ENCODE results near the gene CRELD1. TPM values are rescaled to one million over a fixed set of nuclear protein-coding genes. Genes with fewer than 3 reads are reported as not detected.
"Not testable (repeated sequence)": the region's sequence is repeated elsewhere in the genome, so short reads cannot be mapped to it uniquely, and the experiment has no call there.

The CRELD1 gene
- total RNA-seq, 5 donors from 2014 or later (not counting 1 experiment from before 2014, with no cell fraction given) = 23.0 to 55.2 (median 48.0) TPM

- Histone ChIP-seq H3K27me3 (replicated peaks in 1 of 2; ENCODE audit: control insufficient read depth in 2 of 2, extremely low read depth in 1 of 2, insufficient read depth in 2 of 2, low read length in 1 of 2) (no peaks in the 10 kb centered on the region), H3K4me3 (ENCODE audit: control insufficient read depth in 1 of 2, extremely low read depth in 1 of 2, low read length in 1 of 2) (peak overlapping the region; percentile 75 to 77), H3K9me3 (no peaks in the 10 kb centered on the region), H3K27ac (ENCODE audit: low read length) (no peak overlapping the region), H3K4me1 (ENCODE audit: control insufficient read depth in 1 of 2, extremely low read depth in 1 of 2, insufficient read depth in 2 of 2, low read length in 2 of 2) (peaks cover 15 to 40% of the 10 kb centered on the region in 2 experiments), H3K36me3 (ENCODE audit: control insufficient read depth in 2 of 2, extremely low read depth in 1 of 2, insufficient read depth in 1 of 2, low read length in 1 of 2) (peaks cover 0 to 18% of the 10 kb centered on the region in 2 donors)
- ATAC-seq (replicated peaks in 1 of 4) (no peak), DNase-seq (no peak)
- peaks cover 36 to 47% (median 36%) of the 10 kb centered on the region in 3 donors for H3K4me1 Mint-ChIP-seq
- peak overlapping the region; percentile 89 to 98 (median 94) for H3K4me3 Mint-ChIP-seq
- no peaks in the 10 kb centered on the region for H3K9me3 Mint-ChIP-seq
- CTCF ChIA-PET = interaction anchor here (0.6 to 1.8 kb wide), 7 partner anchors 11 to 806 kb away, joined by 3 to 11 read pairs (median 4); no protein-coding TSS in a partner anchor
- H3K27ac Mint-ChIP-seq = peak overlapping the region; percentile 58 to 98
- no peaks in the 10 kb centered on the region for H3K27me3 Mint-ChIP-seq
- POLR2A ChIA-PET = interaction anchor here (0.6 to 1.2 kb wide), 4 partner anchors 11 to 502 kb away, joined by 3 to 4 read pairs (median 4); partner anchors contain the start of genes EMC3 (in 1 of the 2) and JAGN1 (in 1 of the 2)
- WGBS (ENCODE audit: insufficient coverage) = 25% methylated on average over 3 of the region's 4 CpGs
- peaks cover 19% of the 10 kb centered on the region for H3K36me3 Mint-ChIP-seq
Measured at GRCh38 chr3:9934993-9935392, 1.4 kb downstream of the CRELD1 start.

DNA sequence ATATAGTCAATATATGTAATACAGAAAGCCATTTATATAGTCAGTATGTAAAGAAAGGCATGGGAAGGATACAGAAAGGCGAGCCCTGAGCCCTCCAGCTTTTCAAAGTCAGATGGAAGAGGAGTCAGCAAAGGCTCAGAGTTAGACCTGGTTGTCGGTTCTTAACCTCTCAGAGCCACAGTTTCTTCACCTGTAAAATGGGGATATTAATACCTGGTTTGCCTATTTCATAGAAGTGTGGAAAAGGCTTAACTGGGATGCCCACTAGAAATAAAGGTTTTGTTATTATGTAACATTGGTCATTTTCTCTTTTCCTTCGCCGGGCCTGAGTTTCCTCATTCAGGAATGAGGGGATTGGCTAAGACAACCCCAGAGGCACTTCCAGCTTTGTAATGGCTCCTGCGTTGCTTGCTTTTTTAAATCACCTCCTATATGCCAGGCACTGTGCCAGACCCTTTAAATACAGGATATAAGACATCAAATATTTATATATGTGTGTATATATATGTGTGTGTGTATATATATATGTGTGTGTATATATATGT, 2.4 kb downstream of the CRELD1 start:
- no peak for ATAC-seq (replicated peaks in 1 of 4)
- Histone ChIP-seq H3K4me1 (ENCODE audit: control insufficient read depth in 1 of 2, extremely low read depth in 1 of 2, insufficient read depth in 2 of 2, low read length in 2 of 2) (peaks cover 15 to 40% of the 10 kb centered on the region in 2 experiments), H3K27me3 (replicated peaks in 1 of 2; ENCODE audit: control insufficient read depth in 2 of 2, extremely low read depth in 1 of 2, insufficient read depth in 2 of 2, low read length in 1 of 2) (no peaks in the 10 kb centered on the region), H3K9me3 (no peaks in the 10 kb centered on the region), H3K4me3 (ENCODE audit: control insufficient read depth in 1 of 2, extremely low read depth in 1 of 2, low read length in 1 of 2) (no peak overlapping the region), H3K36me3 (ENCODE audit: control insufficient read depth in 2 of 2, extremely low read depth in 1 of 2, insufficient read depth in 1 of 2, low read length in 1 of 2) (peaks cover 1 to 22% of the 10 kb centered on the region in 2 donors), H3K27ac (ENCODE audit: low read length) (no peak overlapping the region)
- Mint-ChIP-seq H3K9me3 (no peaks in the 10 kb centered on the region), H3K27me3 (no peaks in the 10 kb centered on the region), H3K4me3 (peak overlapping the region in 1 of 3 donors; percentile 89), H3K4me1 (peaks cover 33 to 41% (median 36%) of the 10 kb centered on the region in 3 donors), H3K36me3 (peaks cover 22% of the 10 kb centered on the region), H3K27ac (peak overlapping the region in 1 of 2 donors; percentile 98)
- no peak for DNase-seq
- POLR2A ChIA-PET = no interaction called here
- 100% methylated on average over 1 of the region's 5 CpGs for WGBS (ENCODE audit: insufficient coverage)
- CTCF ChIA-PET = interaction anchor here (1.2 to 1.8 kb wide), 3 partner anchors 10 to 52 kb away, joined by 4 to 11 read pairs (median 7); no protein-coding TSS in a partner anchor

DNA sequence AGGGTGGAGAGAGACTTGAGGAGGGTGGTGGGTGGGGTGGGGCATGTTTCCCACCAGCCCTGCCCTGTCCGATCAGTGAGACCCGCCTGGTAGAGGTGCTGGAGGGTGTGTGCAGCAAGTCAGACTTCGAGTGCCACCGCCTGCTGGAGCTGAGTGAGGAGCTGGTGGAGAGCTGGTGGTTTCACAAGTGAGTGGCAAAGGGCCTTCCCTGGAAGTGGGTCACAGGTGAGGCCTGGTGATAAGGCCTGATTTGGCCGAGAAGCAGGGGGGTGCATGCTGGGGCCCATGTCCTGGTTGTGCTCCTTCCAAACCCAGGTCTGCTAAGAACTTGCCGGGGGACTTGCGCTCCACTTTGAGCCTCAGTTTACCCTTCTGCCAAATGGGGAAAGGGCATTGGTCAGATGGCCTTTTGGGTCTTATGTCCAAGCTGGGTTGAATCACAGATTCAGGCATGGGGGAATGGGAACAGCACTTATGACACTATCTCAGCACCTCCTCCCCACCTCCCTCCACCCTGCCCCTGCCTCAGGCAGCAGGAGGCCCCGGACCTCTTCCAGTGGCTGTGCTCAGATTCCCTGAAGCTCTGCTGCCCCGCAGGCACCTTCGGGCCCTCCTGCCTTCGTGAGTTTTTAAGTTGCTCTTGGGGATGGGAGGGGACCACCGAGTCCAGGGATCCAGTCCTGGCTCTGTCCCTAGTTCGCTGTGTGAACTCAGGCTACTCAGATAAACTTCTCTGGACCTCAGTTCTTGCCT, 4.0 kb downstream of the CRELD1 start:
- WGBS (ENCODE audit: insufficient coverage) = 98% methylated on average over 9 of the region's 13 CpGs
- H3K36me3 ChIP-seq (ENCODE audit: control insufficient read depth in 2 of 2, extremely low read depth in 1 of 2, insufficient read depth in 1 of 2, low read length in 1 of 2) = peaks cover 7 to 29% of the 10 kb centered on the region in 2 donors
- H3K27me3 ChIP-seq (replicated peaks in 1 of 2; ENCODE audit: control insufficient read depth in 2 of 2, extremely low read depth in 1 of 2, insufficient read depth in 2 of 2, low read length in 1 of 2) = no peaks in the 10 kb centered on the region
- H3K27ac ChIP-seq (ENCODE audit: low read length) = no peak overlapping the region
- no peak for DNase-seq
- H3K36me3 Mint-ChIP-seq = peaks cover 25% of the 10 kb centered on the region
- ATAC-seq (replicated peaks in 1 of 4) = no peak
- H3K4me1 ChIP-seq (ENCODE audit: control insufficient read depth in 1 of 2, extremely low read depth in 1 of 2, insufficient read depth in 2 of 2, low read length in 2 of 2) = peaks cover 13 to 30% of the 10 kb centered on the region in 2 experiments
- H3K9me3 Mint-ChIP-seq = no peaks in the 10 kb centered on the region
- H3K4me3 Mint-ChIP-seq = no peak overlapping the region
- H3K4me3 ChIP-seq (ENCODE audit: control insufficient read depth in 1 of 2, extremely low read depth in 1 of 2, low read length in 1 of 2) = no peak overlapping the region
- no peaks in the 10 kb centered on the region for H3K9me3 ChIP-seq
- POLR2A ChIA-PET = no interaction called here
- peaks cover 24 to 28% (median 25%) of the 10 kb centered on the region in 3 donors for H3K4me1 Mint-ChIP-seq
- no peak overlapping the region for H3K27ac Mint-ChIP-seq
- CTCF ChIA-PET = no interaction called here
- H3K27me3 Mint-ChIP-seq = no peaks in the 10 kb centered on the region

- ATAC-seq (replicated peaks in 1 of 4) (no peak), DNase-seq (no peak)
- ChIA-PET CTCF (no interaction called here), POLR2A (no interaction called here)
- Mint-ChIP-seq H3K36me3 (peaks cover 30% of the 10 kb centered on the region), H3K27me3 (no peaks in the 10 kb centered on the region), H3K4me3 (no peak overlapping the region), H3K27ac (no peak overlapping the region), H3K9me3 (no peaks in the 10 kb centered on the region), H3K4me1 (peaks cover 21 to 24% (median 22%) of the 10 kb centered on the region in 3 donors)
- Histone ChIP-seq H3K27ac (ENCODE audit: low read length) (no peak overlapping the region), H3K27me3 (replicated peaks in 1 of 2; ENCODE audit: control insufficient read depth in 2 of 2, extremely low read depth in 1 of 2, insufficient read depth in 2 of 2, low read length in 1 of 2) (no peaks in the 10 kb centered on the region), H3K9me3 (no peaks in the 10 kb centered on the region), H3K4me3 (ENCODE audit: control insufficient read depth in 1 of 2, extremely low read depth in 1 of 2, low read length in 1 of 2) (no peak overlapping the region), H3K4me1 (ENCODE audit: control insufficient read depth in 1 of 2, extremely low read depth in 1 of 2, insufficient read depth in 2 of 2, low read length in 2 of 2) (peaks cover 13 to 21% of the 10 kb centered on the region in 2 experiments), H3K36me3 (ENCODE audit: control insufficient read depth in 2 of 2, extremely low read depth in 1 of 2, insufficient read depth in 1 of 2, low read length in 1 of 2) (peaks cover 8 to 34% of the 10 kb centered on the region in 2 donors)
- no CpG with 5 or more reads among the region's 2 CpGs for WGBS (ENCODE audit: insufficient coverage)
Measured at GRCh38 chr3:9938966-9939365, 5.3 kb downstream of the CRELD1 start.

GRCh38 chr3:9939906-9940305, 6.3 kb downstream of the CRELD1 start:
- H3K27ac ChIP-seq (ENCODE audit: low read length); DNase-seq; H3K9me3 Mint-ChIP-seq; H3K4me3 ChIP-seq (ENCODE audit: control insufficient read depth in 1 of 2, extremely low read depth in 1 of 2, low read length in 1 of 2); H3K27ac Mint-ChIP-seq; H3K27me3 Mint-ChIP-seq; H3K9me3 ChIP-seq; ATAC-seq (replicated peaks in 1 of 4); POLR2A ChIA-PET; H3K4me3 Mint-ChIP-seq; CTCF ChIA-PET; H3K27me3 ChIP-seq (replicated peaks in 1 of 2; ENCODE audit: control insufficient read depth in 2 of 2, extremely low read depth in 1 of 2, insufficient read depth in 2 of 2, low read length in 1 of 2): not testable (repeated sequence)
- Mint-ChIP-seq H3K4me1 (peaks cover 12 to 15% (median 14%) of the 10 kb centered on the region in 3 donors), H3K36me3 (peaks cover 29% of the 10 kb centered on the region)
- H3K4me1 ChIP-seq (ENCODE audit: control insufficient read depth in 1 of 2, extremely low read depth in 1 of 2, insufficient read depth in 2 of 2, low read length in 2 of 2) = peaks cover 5 to 11% of the 10 kb centered on the region in 2 experiments
- WGBS (ENCODE audit: insufficient coverage) = no CpG with 5 or more reads among the region's 32 CpGs
- peaks cover 8 to 34% of the 10 kb centered on the region in 2 donors for H3K36me3 ChIP-seq (ENCODE audit: control insufficient read depth in 2 of 2, extremely low read depth in 1 of 2, insufficient read depth in 1 of 2, low read length in 1 of 2)

- no peak overlapping the region for H3K27ac ChIP-seq (ENCODE audit: low read length)
Measured at GRCh38 chr3:9940746-9941145, 7.1 kb downstream of the CRELD1 start.

More at GRCh38 chr3:9940746-9941145, 7.1 kb downstream of the CRELD1 start:
- ATAC-seq (replicated peaks in 1 of 4) (no peak), DNase-seq (no peak)
- POLR2A ChIA-PET = no interaction called here
- CTCF ChIA-PET = no interaction called here
- Histone ChIP-seq H3K27me3 (replicated peaks in 1 of 2; ENCODE audit: control insufficient read depth in 2 of 2, extremely low read depth in 1 of 2, insufficient read depth in 2 of 2, low read length in 1 of 2) (no peaks in the 10 kb centered on the region), H3K4me3 (ENCODE audit: control insufficient read depth in 1 of 2, extremely low read depth in 1 of 2, low read length in 1 of 2) (no peak overlapping the region), H3K4me1 (ENCODE audit: control insufficient read depth in 1 of 2, extremely low read depth in 1 of 2, insufficient read depth in 2 of 2, low read length in 2 of 2) (peaks cover 0 to 4% of the 10 kb centered on the region in 2 experiments), H3K36me3 (ENCODE audit: control insufficient read depth in 2 of 2, extremely low read depth in 1 of 2, insufficient read depth in 1 of 2, low read length in 1 of 2) (peaks cover 8 to 34% of the 10 kb centered on the region in 2 donors), H3K9me3 (no peaks in the 10 kb centered on the region)
- Mint-ChIP-seq H3K27me3 (no peaks in the 10 kb centered on the region), H3K36me3 (peaks cover 21% of the 10 kb centered on the region), H3K4me1 (peaks cover 4 to 8% (median 7%) of the 10 kb centered on the region in 3 donors), H3K9me3 (no peaks in the 10 kb centered on the region), H3K27ac (no peak overlapping the region), H3K4me3 (no peak overlapping the region)
- 97% methylated on average over 9 of the region's 10 CpGs for WGBS (ENCODE audit: insufficient coverage)
